Measurements from ENCODE around the gene TEF.

TEF gene

DNA sequence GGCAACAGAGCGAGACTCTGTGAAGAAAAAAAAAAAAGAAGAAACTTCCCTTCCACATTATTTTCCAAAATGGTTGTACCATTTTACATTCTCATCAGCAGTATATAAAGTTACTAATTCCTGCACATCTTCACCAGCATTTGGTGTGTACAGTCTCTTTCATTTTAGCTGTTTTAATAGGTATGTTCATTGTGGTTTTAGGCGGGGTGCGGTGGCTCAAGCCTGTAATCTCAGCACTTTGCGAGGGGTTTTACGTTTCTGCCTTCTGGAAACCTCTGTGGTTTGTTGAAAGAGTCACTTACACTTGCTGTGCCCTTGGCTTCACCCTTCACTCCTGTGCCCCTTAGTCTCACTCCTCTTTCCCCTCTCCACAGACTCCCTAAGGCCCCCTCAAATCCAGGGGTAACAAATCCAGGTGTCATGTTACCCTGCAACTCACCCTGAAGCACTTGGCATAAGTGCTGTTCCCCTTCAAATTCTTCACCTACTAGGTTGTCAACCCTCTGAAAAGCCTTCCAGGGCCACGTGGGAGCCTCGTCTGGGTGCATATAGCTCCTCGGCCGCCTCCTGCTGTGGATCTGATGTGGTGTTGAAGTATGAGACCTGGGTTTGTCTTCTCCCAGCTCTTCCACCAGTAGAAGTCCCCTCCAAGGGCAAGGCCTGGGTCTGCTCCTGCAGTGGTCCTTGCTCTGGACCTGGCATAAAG is 44.1 kb downstream of the TEF start:
- Histone ChIP-seq H3K79me2 (ENCODE audit: insufficient read depth, low read length) (no peaks in the 10 kb centered on the region), H3F3A (ENCODE audit: insufficient read depth, low read length) (no peaks in the 10 kb centered on the region), H3K4me1 (ENCODE audit: insufficient read depth, low read length, severe bottlenecking) (peaks cover 20% of the 10 kb centered on the region), H3K27me3 (ENCODE audit: insufficient read depth, low read length) (no peaks in the 10 kb centered on the region), H3K27ac (ENCODE audit: low read depth, low read length, poor library complexity, severe bottlenecking) (peak overlapping the region; percentile 1), H3K9me3 (ENCODE audit: low read length) (no peaks in the 10 kb centered on the region), H3K4me3 (ENCODE audit: low read depth, low read length, poor library complexity, severe bottlenecking) (no peak overlapping the region), H2AFZ (ENCODE audit: low read length) (no peak overlapping the region), H3K36me3 (ENCODE audit: insufficient read depth, low read length) (peaks cover 13% of the 10 kb centered on the region; the same call in 1 of the 2 replicates), H4K20me1 (ENCODE audit: insufficient read depth, low read length) (no peaks in the 10 kb centered on the region), H3K9ac (ENCODE audit: low read length) (no peak overlapping the region), H3K4me2 (ENCODE audit: low read length) (no peak overlapping the region), H3K9me2 (ENCODE audit: low read depth, low read length) (no peaks in the 10 kb centered on the region)
- TF ChIP-seq, protein P1, sequence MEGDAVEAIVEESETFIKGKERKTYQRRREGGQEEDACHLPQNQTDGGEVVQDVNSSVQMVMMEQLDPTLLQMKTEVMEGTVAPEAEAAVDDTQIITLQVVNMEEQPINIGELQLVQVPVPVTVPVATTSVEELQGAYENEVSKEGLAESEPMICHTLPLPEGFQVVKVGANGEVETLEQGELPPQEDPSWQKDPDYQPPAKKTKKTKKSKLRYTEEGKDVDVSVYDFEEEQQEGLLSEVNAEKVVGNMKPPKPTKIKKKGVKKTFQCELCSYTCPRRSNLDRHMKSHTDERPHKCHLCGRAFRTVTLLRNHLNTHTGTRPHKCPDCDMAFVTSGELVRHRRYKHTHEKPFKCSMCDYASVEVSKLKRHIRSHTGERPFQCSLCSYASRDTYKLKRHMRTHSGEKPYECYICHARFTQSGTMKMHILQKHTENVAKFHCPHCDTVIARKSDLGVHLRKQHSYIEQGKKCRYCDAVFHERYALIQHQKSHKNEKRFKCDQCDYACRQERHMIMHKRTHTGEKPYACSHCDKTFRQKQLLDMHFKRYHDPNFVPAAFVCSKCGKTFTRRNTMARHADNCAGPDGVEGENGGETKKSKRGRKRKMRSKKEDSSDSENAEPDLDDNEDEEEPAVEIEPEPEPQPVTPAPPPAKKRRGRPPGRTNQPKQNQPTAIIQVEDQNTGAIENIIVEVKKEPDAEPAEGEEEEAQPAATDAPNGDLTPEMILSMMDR (IDR thresholded peaks at IDR 0.05; ENCODE audit: low read length), result no peak
- no peak for TF ChIP-seq EZH2 (IDR thresholded peaks at IDR 0.05; ENCODE audit: borderline replicate concordance, low read length)

DNA sequence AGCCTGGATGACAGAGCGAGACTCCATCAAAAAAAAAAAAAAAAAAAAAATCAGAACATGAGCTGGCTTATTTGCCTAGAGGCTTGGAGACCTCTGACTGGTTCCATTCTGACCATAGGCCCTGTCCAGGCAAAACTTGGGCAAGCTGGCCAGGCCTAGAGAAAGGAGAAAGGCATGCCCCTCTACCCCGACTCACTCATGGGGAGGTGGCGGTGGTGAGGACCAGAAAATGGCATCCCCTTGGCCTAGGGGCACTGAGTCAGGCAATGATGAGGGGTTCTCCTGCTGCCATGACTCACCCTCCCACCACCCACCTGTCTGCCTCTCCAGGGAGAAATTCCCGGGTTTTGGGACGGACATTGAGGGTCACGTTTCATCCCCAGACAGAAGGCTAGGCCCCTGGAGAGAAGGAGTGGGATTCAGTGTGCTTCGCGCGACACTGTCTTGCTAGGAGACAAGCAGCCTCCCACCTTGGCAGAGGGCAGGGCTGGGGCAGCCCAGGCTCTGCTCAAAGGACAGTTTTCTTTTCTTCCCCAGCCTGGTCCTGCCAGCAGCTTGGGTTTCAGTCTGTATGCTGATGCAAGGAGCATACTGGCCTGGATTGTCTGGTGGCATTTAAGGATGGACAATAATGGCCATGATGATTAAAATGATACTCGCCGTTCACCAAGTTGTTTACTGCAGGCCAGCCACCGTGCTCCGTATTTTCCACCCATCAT is 47.6 kb downstream of the TEF start:
- Histone ChIP-seq H2AFZ (ENCODE audit: low read length) (no peak overlapping the region), H3K4me3 (ENCODE audit: low read depth, low read length, poor library complexity, severe bottlenecking) (no peak overlapping the region), H3K79me2 (ENCODE audit: insufficient read depth, low read length) (no peaks in the 10 kb centered on the region), H3K4me1 (ENCODE audit: insufficient read depth, low read length, severe bottlenecking) (no peaks in the 10 kb centered on the region), H3F3A (ENCODE audit: insufficient read depth, low read length) (no peaks in the 10 kb centered on the region), H3K9me3 (ENCODE audit: low read length) (no peaks in the 10 kb centered on the region), H3K9ac (ENCODE audit: low read length) (no peak overlapping the region), H4K20me1 (ENCODE audit: insufficient read depth, low read length) (no peaks in the 10 kb centered on the region), H3K4me2 (ENCODE audit: low read length) (no peak overlapping the region), H3K27ac (ENCODE audit: low read depth, low read length, poor library complexity, severe bottlenecking) (no peak overlapping the region), H3K9me2 (ENCODE audit: low read depth, low read length) (no peaks in the 10 kb centered on the region), H3K36me3 (ENCODE audit: insufficient read depth, low read length) (peaks cover 31% of the 10 kb centered on the region), H3K27me3 (ENCODE audit: insufficient read depth, low read length) (no peaks in the 10 kb centered on the region)
- TF ChIP-seq, protein P1 (IDR thresholded peaks at IDR 0.05; ENCODE audit: low read length), result no peak
- TF ChIP-seq EZH2 (IDR thresholded peaks at IDR 0.05; ENCODE audit: borderline replicate concordance, low read length), result no peak

DNA sequence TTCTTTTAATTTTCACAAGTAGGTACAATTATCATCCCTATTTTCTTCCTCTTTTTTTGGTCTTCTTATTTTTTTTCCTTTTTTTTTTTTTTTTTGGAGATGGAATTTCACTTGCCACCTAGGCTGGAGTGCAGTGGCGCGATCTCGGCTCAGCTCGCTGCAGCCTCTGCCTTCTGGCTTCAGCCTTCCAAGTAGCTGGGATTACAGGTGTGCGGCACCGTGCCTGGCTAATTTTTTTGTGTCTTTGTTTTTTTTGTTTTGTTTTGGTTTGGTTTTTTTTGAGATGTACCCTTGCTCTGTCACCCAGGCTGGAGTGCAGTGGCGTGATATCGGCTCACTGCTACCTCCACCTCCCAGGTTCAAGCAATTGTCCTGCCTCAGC is 48.2 kb downstream of the TEF start:
- H3K4me2 ChIP-seq (ENCODE audit: low read length), result no peak overlapping the region
- TF ChIP-seq, protein P1 (IDR thresholded peaks at IDR 0.05; ENCODE audit: low read length), result no peak
- no peak for TF ChIP-seq EZH2 (IDR thresholded peaks at IDR 0.05; ENCODE audit: borderline replicate concordance, low read length)
- H2AFZ ChIP-seq (ENCODE audit: low read length), result no peak overlapping the region
- no peaks in the 10 kb centered on the region for H4K20me1 ChIP-seq (ENCODE audit: insufficient read depth, low read length)
- H3F3A ChIP-seq (ENCODE audit: insufficient read depth, low read length), result no peaks in the 10 kb centered on the region
- H3K79me2 ChIP-seq (ENCODE audit: insufficient read depth, low read length), result no peaks in the 10 kb centered on the region
- no peak overlapping the region for H3K27ac ChIP-seq (ENCODE audit: low read depth, low read length, poor library complexity, severe bottlenecking)
- no peak overlapping the region for H3K9ac ChIP-seq (ENCODE audit: low read length)
- H3K27me3 ChIP-seq (ENCODE audit: insufficient read depth, low read length), result no peaks in the 10 kb centered on the region
- H3K9me2 ChIP-seq (ENCODE audit: low read depth, low read length), result no peaks in the 10 kb centered on the region
- peaks cover 37% of the 10 kb centered on the region for H3K36me3 ChIP-seq (ENCODE audit: insufficient read depth, low read length)
- H3K9me3 ChIP-seq (ENCODE audit: low read length), result no peaks in the 10 kb centered on the region
- no peak overlapping the region for H3K4me3 ChIP-seq (ENCODE audit: low read depth, low read length, poor library complexity, severe bottlenecking)
- H3K4me1 ChIP-seq (ENCODE audit: insufficient read depth, low read length, severe bottlenecking), result no peaks in the 10 kb centered on the region
